NCI-H2107 (cell line): ENCODE results near the gene NHEJ1.
A peak's percentile ranks its signal among the peaks of the same experiment; 100 is the strongest.

Experiments used
- DNase-seq: peaks from one replicate; lab custom pipeline; 2025; lab: John Stamatoyannopoulos, UW

NHEJ1 gene

GRCh38 chr2:219084791-219085190 lies 75.8 kb downstream of the NHEJ1 start:
- DNase-seq = no peak

- DNase-seq = no peak
Observed at GRCh38 chr2:219082332-219082958, 78.2 kb downstream of the NHEJ1 start.

GRCh38 chr2:219081701-219082331 lies 78.8 kb downstream of the NHEJ1 start:
- no peak for DNase-seq

GRCh38 chr2:219081096-219081495 lies 79.5 kb downstream of the NHEJ1 start:
- no peak for DNase-seq

- DNase-seq = no peak
Observed at GRCh38 chr2:219079417-219079816, 81.2 kb downstream of the NHEJ1 start.

- DNase-seq = no peak
Observed at GRCh38 chr2:219078951-219079350, 81.7 kb downstream of the NHEJ1 start.

GRCh38 chr2:219078126-219078525 lies 82.5 kb downstream of the NHEJ1 start:
- DNase-seq = no peak

- no peak for DNase-seq
Observed at GRCh38 chr2:219076253-219076652, 84.4 kb downstream of the NHEJ1 start.

GRCh38 chr2:219073413-219074129 lies 87.0 kb downstream of the NHEJ1 start:
- DNase-seq = no peak

GRCh38 chr2:219072741-219073250 lies 87.8 kb downstream of the NHEJ1 start:
- DNase-seq = no peak

GRCh38 chr2:219071131-219071816 lies 89.3 kb downstream of the NHEJ1 start:
- no peak for DNase-seq

- DNase-seq = no peak
Observed at GRCh38 chr2:219065484-219065883, 95.1 kb downstream of the NHEJ1 start.

GRCh38 chr2:219062081-219062480 lies 98.5 kb downstream of the NHEJ1 start:
- DNase-seq = no peak

- no peak for DNase-seq
Observed at GRCh38 chr2:219060821-219061791, 99.5 kb downstream of the NHEJ1 start, which contains the start of gene IHH. Gene IHH, minus strand, starts transcription at chr2:219060921. Its CDS starts 454 bp downstream, at chr2:219060467.

GRCh38 chr2:219059725-219060682 lies 100.6 kb downstream of the NHEJ1 start:
- no peak for DNase-seq

- DNase-seq = no peak
Observed at GRCh38 chr2:219059375-219059724, 101.3 kb downstream of the NHEJ1 start.

- DNase-seq = no peak
Observed at GRCh38 chr2:219058541-219059374, 101.9 kb downstream of the NHEJ1 start.

- peak; percentile 69 for DNase-seq
Observed at GRCh38 chr2:219057709-219058540, 102.7 kb downstream of the NHEJ1 start.
